ENCODE results near the gene GABARAP.
A peak's percentile ranks its signal among the peaks of the same experiment; 100 is the strongest.

The GABARAP gene

GRCh38 chr17:7239091-7240027 is 2.9 kb downstream of the GABARAP start, which contains the start of gene PHF23:
TSS of gene PHF23 (minus strand) at chr17:7239457. CDS start at chr17:7239279, 178 bp downstream.
- peak; percentile 100 for DNase-seq

DNA sequence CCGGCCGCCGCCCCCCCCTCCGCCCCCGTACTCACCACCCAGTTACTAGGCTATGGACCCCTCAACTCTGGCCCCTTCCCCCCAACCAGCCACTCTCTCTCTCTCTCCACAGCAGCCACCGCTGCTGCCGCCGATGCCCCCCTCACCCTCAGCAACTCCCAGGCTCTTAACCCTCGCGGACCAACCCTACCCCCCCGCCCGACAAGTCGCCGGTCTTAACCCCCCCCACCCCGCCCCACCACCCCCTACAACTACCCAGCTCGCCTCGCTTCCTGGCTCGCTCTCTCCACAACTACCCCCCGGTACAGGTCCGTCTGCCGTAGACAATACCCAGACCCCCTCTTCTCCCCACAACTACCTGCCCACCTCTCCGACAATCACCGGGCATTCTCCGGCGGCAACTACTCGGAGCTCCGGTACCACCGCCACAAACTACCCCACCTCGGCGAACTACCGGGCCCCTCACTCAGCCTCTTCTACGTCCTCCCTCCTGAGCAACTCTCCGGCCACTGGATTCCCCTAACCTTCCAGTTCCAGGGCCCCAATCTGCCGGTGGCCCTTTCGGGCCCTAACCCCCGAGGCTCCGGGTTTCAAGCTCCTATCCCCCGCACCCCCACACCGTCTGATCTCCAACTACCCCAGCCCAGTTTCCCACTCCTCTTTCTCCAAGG is 3.7 kb downstream of the GABARAP start:
- peak; percentile 67 for DNase-seq

DNA sequence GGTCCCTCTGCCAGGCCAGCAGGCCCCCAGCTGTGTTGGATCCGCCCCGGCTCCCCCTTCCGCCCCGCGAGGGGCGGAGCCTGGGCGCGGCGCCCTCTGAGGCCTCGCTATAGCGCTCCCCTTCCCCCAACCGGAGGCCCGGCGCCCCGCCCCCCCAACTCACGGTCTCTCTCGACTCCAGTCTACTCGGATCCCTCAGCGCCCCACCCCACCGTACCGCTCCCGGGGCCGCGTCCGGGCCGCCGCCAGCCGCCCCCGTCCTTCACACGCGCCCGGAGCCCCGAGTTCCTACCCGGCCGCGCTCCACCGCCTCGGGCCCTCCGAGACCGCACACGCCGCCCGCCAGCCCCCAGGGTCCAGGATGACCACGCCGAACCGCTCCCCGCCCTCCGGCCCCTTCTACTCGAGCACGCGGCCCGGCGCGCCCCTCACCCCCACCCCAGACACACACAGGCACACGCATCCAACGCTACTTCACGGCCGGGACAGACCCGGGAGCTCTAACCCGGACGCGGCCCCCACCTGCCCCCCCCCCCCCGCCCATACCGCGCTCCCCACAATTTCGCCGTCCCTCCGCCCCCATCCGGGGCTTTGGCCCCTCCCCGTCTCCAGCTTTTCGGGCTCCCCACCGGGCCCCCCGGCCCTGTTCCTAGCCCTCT is 4.4 kb downstream of the GABARAP start:
- DNase-seq, result peak; percentile 86

GRCh38 chr17:7237266-7237760 is 4.9 kb downstream of the GABARAP start:
- no peak for DNase-seq

GRCh38 chr17:7236808-7237207 is 5.4 kb downstream of the GABARAP start:
- DNase-seq, result no peak

DNA sequence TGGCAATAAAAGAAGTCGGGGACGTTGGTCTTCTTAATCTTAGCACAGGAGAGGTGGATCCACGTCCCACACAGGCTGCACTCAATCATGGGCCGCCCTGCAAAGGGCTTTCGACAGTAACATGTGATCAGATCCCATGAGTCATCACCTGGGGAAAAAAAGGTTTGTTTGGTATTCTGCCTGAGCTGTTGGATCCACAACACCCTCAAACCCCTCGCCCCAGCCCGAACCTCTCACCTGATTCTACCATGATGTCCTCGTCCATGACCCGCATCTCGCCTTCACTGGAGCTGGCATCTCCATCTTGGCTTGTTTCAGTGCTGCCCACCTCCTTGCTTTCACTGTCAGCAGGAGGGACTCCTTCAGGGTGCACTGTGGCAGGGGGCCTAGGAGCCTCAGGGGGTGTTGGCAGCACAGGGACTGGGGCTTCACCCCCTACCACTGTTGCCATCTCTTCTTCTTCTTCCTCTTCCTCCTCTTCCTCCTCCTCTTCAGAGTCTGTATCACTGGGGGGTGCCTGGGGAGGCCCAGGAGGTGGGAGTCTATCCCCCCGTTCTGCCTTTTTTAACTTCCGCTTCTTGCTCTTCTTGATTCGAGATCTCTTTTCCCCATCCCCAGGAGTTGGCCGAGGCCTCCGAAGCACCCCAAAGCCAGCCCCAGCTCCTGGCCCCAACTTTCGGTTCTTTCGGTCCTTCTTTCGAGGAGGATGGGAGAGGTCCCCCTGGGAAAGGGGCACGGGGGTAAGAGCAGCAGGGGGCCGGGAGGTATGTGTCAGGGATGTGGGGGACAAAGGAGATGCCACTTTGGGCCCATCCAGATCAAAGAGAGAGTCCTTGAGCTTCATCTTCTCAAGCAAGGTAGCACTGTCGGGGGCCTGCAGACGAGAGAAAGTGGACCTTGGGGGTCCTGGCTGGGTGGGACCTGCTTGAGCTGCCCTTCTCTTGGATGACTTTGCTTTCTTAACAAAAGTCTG is 6.3 kb downstream of the GABARAP start:
- peak; percentile 24 for DNase-seq

GRCh38 chr17:7234083-7234951 is 7.9 kb downstream of the GABARAP start, which contains the start of gene DVL2:
TSS of gene DVL2 (minus strand) at chr17:7234517. CDS start at chr17:7234262, 255 bp downstream.
- peak; percentile 97 for DNase-seq

- DNase-seq, result no peak
Observed at GRCh38 chr17:7233701-7234082, 8.6 kb downstream of the GABARAP start.

- DNase-seq, result no peak
Observed at GRCh38 chr17:7232114-7232513, 10.1 kb downstream of the GABARAP start.

GRCh38 chr17:7229504-7229903 is 12.7 kb downstream of the GABARAP start:
- no peak for DNase-seq

DNA sequence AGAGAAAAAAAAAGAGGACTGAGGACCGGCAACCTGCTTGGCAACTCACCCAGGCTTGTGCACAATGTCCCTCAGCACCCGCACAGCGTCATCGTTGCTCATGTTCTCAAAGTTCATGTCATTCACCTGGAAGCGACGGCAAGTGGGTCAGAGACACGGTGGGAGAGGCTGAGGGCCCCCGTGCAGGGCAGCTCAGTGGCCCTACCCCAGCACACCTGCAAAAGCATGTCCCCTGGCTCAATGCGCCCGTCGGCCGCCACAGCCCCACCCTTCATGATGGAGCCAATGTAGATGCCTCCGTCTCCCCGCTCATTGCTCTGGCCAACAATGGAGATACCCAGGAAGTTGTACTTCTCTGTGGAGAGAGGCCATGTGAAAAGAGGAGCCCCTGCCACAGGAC is 13.3 kb downstream of the GABARAP start:
- DNase-seq, result no peak

- DNase-seq, result no peak
Observed at GRCh38 chr17:7226721-7227710, 15.2 kb downstream of the GABARAP start.

DNA sequence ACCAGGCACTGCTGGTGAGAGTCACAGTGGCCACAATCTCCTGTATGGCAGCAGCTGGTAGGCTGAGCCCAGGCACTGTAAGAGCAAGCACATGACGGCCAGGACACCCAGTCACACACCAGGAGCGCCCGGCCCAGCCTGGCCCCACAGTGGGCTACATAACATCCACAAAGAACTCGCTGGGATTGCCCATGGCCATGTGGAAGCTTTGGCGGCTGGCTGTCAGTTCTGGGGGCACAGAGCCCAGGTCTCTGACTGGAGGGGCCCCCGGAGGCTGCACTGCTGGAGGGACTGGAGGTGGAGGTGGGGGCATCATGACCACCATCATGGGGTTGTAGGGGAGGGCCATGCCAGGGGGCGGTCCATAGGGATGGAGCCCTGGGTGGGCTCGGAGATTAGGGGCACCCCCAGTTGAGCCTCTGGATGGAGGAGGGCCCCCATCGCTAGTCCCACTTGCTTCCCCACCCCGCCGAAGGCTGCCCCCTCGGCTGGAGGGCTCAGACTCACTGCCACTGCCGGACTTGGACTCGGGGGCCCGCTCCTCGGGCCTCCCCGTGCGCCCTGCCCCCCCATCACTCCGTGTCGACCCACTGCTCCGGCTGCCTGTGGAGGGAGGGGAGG is 16.4 kb downstream of the GABARAP start:
- peak; percentile 21 for DNase-seq

DNA sequence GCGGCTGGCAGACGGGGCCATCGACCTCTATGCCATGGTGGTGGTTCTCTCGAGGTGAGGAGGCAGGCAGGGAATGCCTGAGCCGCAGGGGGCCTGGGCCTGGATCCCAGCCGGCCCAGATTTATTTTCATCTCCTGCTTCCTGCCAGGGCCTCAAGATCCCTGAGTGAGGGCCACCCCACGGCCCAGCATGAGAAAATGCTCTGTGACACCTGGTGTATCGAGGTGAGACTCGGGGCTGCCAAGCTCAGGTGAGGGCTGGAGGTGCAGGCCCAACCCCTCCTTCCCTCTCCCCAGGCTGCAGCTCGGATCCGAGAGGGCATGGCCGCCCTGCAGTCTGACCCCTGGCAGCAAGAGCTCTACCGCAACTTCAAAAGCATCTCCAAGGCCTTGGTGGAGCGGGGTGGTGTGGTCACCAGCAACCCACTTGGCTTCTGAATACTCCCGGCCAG is 17.6 kb downstream of the GABARAP start:
- no peak for DNase-seq

DNA sequence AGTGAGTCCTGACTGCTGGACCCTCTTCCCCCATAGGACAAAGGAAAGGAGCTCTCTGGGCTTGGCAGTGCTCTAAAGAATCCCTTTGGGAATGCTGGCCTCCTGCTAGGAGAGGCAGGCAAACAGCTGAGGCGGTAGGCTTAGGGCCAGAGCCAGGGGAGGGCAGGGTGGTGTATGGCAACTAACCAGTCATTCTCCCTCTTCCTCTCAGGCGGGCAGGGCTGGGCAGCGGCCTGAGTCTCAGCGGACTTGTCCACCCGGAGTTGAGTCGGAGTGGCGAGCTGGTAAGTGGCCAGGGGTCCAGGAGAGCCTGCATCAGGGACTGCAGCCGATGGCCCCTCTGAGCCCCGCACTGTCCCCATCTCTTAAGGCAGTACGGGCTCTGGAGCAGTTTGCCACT is 18.1 kb downstream of the GABARAP start:
- DNase-seq, result peak; percentile 23

GRCh38 chr17:7223375-7223774 is 18.9 kb downstream of the GABARAP start:
- DNase-seq, result no peak

- DNase-seq, result no peak
Observed at GRCh38 chr17:7222972-7223292, 19.3 kb downstream of the GABARAP start.

GRCh38 chr17:7222093-7222971 is 19.9 kb downstream of the GABARAP start:
- DNase-seq, result peak; percentile 29

Data from right hindlimb (tissue), 1 donor.